Ishikawa (cell line): Measurements from ENCODE around the gene SLC25A47.

Experiments used
- CEBPB ChIP-seq: IDR thresholded peaks from 2 replicates; pipeline ENCODE4 v1.6.1; 2012
- CREB1 ChIP-seq: IDR thresholded peaks from 2 replicates; pipeline ENCODE4 v1.6.1; 2012; ENCODE audit warnings: low read depth
- EGR1 ChIP-seq: IDR thresholded peaks from 2 replicates; pipeline ENCODE4 v1.6.1; 2012
- EP300 ChIP-seq: IDR thresholded peaks from 2 replicates; pipeline ENCODE4 v1.6.1; 2012; ENCODE audit warnings: borderline replicate concordance
- FOXM1 ChIP-seq: IDR thresholded peaks from 2 replicates; pipeline ENCODE4 v1.6.1; 2012; ENCODE audit warnings: low read depth, borderline replicate concordance
- MAX ChIP-seq: IDR thresholded peaks from 2 replicates; pipeline ENCODE4 v1.6.1; 2012
- NFIC ChIP-seq: IDR thresholded peaks from 2 replicates; pipeline ENCODE4 v1.6.1; 2012
- RAD21 ChIP-seq: IDR thresholded peaks from 2 replicates; pipeline ENCODE4 v1.6.1; 2012; ENCODE audit warnings: low read depth
- TAF1 ChIP-seq: IDR thresholded peaks from 2 replicates; pipeline ENCODE4 v1.6.1; 2012; ENCODE audit warnings: low read depth, mild to moderate bottlenecking
- TCF12 ChIP-seq: IDR thresholded peaks from 2 replicates; pipeline ENCODE4 v1.6.1; 2012; ENCODE audit warnings: low read depth
- TEAD4 ChIP-seq: IDR thresholded peaks from 2 replicates; pipeline ENCODE4 v1.6.1; 2012
- YY1 ChIP-seq: IDR thresholded peaks from 2 replicates; pipeline ENCODE4 v1.6.1; 2012; ENCODE audit warnings: low read depth
- ZBTB7A ChIP-seq: IDR thresholded peaks from 2 replicates; pipeline ENCODE4 v1.6.1; 2012; ENCODE audit warnings: low read depth
- TF ChIP-seq, protein P1 (sequence below): IDR thresholded peaks from 2 replicates; pipeline ENCODE4 v1.6.1; 2012; ENCODE audit warnings: low read depth, mild to moderate bottlenecking
- TF ChIP-seq, protein P2 (sequence below): IDR thresholded peaks from 2 replicates; pipeline ENCODE4 v1.6.1; 2012

Gene SLC25A47

GRCh38 chr14:100325958-100326357 is 2.8 kb downstream of the SLC25A47 start:
- no peak for TF ChIP-seq MAX
- no peak for TF ChIP-seq ZBTB7A
- TF ChIP-seq TCF12, result no peak
- no peak for TF ChIP-seq CREB1
- no peak for TF ChIP-seq EGR1
- TF ChIP-seq, protein P1, sequence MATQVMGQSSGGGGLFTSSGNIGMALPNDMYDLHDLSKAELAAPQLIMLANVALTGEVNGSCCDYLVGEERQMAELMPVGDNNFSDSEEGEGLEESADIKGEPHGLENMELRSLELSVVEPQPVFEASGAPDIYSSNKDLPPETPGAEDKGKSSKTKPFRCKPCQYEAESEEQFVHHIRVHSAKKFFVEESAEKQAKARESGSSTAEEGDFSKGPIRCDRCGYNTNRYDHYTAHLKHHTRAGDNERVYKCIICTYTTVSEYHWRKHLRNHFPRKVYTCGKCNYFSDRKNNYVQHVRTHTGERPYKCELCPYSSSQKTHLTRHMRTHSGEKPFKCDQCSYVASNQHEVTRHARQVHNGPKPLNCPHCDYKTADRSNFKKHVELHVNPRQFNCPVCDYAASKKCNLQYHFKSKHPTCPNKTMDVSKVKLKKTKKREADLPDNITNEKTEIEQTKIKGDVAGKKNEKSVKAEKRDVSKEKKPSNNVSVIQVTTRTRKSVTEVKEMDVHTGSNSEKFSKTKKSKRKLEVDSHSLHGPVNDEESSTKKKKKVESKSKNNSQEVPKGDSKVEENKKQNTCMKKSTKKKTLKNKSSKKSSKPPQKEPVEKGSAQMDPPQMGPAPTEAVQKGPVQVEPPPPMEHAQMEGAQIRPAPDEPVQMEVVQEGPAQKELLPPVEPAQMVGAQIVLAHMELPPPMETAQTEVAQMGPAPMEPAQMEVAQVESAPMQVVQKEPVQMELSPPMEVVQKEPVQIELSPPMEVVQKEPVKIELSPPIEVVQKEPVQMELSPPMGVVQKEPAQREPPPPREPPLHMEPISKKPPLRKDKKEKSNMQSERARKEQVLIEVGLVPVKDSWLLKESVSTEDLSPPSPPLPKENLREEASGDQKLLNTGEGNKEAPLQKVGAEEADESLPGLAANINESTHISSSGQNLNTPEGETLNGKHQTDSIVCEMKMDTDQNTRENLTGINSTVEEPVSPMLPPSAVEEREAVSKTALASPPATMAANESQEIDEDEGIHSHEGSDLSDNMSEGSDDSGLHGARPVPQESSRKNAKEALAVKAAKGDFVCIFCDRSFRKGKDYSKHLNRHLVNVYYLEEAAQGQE, result no peak
- TF ChIP-seq TAF1, result no peak
- TF ChIP-seq NFIC, result no peak
- TF ChIP-seq RAD21, result no peak
- no peak for TF ChIP-seq EP300

DNA sequence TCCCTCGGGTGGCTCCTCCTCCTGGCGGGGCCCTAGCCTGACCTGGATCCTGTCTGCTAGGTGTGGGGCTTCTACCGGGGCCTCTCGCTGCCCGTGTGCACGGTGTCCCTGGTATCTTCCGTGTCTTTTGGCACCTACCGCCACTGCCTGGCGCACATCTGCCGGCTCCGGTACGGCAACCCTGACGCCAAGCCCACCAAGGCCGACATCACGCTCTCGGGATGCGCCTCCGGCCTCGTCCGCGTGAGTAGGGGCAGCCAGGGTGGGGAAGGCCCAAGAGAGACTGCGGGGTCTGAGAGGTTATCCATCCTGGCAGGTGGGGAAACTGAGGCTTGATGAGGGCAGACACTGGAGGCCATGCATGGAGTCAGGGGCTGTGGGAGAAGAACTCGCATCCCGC is 4.0 kb downstream of the SLC25A47 start:
- TF ChIP-seq YY1 (no peak), NFIC (no peak), TEAD4 (no peak), ZBTB7A (no peak), RAD21 (no peak), FOXM1 (no peak), TCF12 (no peak), EGR1 (no peak), EP300 (no peak), TAF1 (no peak), CREB1 (no peak)
- TF ChIP-seq, protein P2, sequence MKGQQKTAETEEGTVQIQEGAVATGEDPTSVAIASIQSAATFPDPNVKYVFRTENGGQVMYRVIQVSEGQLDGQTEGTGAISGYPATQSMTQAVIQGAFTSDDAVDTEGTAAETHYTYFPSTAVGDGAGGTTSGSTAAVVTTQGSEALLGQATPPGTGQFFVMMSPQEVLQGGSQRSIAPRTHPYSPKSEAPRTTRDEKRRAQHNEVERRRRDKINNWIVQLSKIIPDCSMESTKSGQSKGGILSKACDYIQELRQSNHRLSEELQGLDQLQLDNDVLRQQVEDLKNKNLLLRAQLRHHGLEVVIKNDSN, result no peak
- TF ChIP-seq, protein P1, result no peak

DNA sequence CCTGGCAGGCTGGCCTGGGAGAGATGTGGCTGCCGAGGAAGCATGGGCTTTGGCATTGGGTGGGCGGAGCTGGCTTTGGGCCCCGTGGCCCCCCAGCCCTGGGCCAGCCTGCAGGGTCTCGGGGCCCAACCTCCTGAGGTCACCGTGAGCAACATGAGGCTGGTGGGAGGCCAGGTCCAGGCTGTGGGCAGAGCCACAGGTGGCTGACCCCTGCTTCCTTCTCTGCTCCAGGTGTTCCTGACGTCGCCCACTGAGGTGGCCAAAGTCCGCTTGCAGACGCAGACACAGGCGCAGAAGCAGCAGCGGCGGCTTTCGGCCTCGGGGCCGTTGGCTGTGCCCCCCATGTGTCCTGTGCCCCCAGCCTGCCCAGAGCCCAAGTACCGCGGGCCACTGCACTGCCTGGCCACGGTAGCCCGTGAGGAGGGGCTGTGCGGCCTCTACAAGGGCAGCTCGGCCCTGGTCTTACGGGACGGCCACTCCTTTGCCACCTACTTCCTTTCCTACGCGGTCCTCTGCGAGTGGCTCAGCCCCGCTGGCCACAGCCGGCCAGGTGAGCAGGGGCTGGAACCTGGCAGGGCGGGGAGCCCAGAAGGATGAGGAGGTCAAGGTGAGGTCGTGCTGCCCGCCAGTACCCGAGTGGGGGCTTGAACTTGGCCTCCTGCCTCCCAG is 5.5 kb downstream of the SLC25A47 start:
- TF ChIP-seq MAX (no peak), YY1 (no peak), TEAD4 (no peak), CREB1 (no peak)
- TF ChIP-seq, protein P1, result no peak

DNA sequence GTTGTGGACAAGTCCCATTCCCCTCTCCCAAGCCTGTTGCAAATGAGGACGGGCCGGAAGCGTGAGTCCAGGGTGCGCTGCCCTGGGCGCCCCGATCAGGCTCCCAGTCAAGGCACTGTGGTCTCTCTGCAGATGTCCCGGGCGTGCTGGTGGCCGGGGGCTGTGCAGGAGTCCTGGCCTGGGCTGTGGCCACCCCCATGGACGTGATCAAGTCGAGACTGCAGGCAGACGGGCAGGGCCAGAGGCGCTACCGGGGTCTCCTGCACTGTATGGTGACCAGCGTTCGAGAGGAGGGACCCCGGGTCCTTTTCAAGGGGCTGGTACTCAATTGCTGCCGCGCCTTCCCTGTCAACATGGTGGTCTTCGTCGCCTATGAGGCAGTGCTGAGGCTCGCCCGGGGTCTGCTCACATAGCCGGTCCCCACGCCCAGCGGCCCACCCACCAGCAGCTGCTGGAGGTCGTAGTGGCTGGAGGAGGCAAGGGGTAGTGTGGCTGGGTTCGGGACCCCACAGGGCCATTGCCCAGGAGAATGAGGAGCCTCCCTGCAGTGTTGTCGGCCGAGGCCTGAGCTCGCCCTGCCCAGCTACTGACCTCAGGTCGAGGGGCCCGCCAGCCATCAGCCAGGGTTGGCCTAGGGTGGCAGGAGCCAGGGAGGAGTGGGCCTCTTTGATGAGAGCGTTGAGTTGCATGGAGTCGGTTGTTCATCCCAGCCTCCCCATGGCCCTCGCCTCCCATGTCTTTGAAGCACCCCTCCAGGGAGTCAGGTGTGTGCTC is 6.3 kb downstream of the SLC25A47 start:
- TF ChIP-seq NFIC, result no peak
- TF ChIP-seq CREB1, result no peak
- TF ChIP-seq, protein P1, result no peak
- no peak for TF ChIP-seq EP300
- TF ChIP-seq TEAD4, result no peak
- TF ChIP-seq FOXM1, result no peak
- TF ChIP-seq EGR1, result no peak
- TF ChIP-seq CEBPB, result no peak
- no peak for TF ChIP-seq RAD21
- TF ChIP-seq, protein P2, result no peak
- no peak for TF ChIP-seq TCF12
- TF ChIP-seq TAF1, result no peak
- no peak for TF ChIP-seq YY1
- TF ChIP-seq MAX, result no peak
- no peak for TF ChIP-seq ZBTB7A
